ENCODE measurements around the gene BTBD9. TPM values are rescaled to one million over a fixed set of nuclear protein-coding genes. Genes with fewer than 3 reads are reported as not detected.

The BTBD9 gene
- polyA plus RNA-seq, 1 donor (not counting 4 experiments of a cell fraction or from before 2014, with no cell fraction given), result 6.8 TPM

DNA sequence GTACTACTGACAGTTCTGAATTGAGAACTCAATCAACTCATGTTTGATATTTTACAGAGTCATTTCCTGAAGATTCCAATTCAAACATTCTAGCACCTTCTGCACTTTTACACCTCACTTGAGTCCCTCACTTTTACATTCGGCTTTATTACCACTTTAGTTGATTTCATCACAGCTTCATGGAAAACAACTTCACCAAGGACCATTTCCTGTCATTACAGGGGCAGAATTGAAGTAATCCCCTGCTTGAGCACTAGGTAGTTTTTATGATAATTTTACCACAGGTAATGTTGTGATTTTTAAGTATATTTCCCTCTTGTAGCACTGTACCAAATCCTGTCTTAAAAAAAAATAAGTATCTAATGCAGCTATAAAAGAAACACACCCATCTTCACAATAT, 312.9 kb downstream of the BTBD9 start:
- Histone ChIP-seq H3K9me3 (ENCODE audit: control insufficient read depth, low read depth, low read length) (no peaks in the 10 kb centered on the region), H3K36me3 (ENCODE audit: control insufficient read depth in 2 of 2, extremely low read depth in 1 of 2, insufficient read depth in 2 of 2, low read length in 2 of 2) (no peaks in the 10 kb centered on the region), H3K79me2 (ENCODE audit: control insufficient read depth, insufficient read depth, low read length) (no peaks in the 10 kb centered on the region), H3K4me3 (ENCODE audit: control insufficient read depth in 2 of 3, extremely low read depth in 1 of 3, insufficient read depth in 2 of 3, low read depth in 1 of 3, low read length in 3 of 3) (no peak overlapping the region), H3K9me1 (ENCODE audit: control insufficient read depth, extremely low read depth, insufficient read depth, low read length) (no peaks in the 10 kb centered on the region), H3K27ac (ENCODE audit: control insufficient read depth, insufficient read depth, low read length) (no peak overlapping the region), H2AFZ (ENCODE audit: control insufficient read depth, low read length) (no peak overlapping the region), H3K4me2 (ENCODE audit: control insufficient read depth, extremely low read depth, insufficient read depth, low read depth, low read length) (no peak overlapping the region), H3K27me3 (ENCODE audit: control insufficient read depth, extremely low read depth, insufficient read depth, low read length) (no peaks in the 10 kb centered on the region), H3K9ac (ENCODE audit: control insufficient read depth, extremely low read depth, insufficient read depth, low read length) (no peak overlapping the region), H3K4me1 (ENCODE audit: control insufficient read depth, extremely low read depth, insufficient read depth, low read length) (no peaks in the 10 kb centered on the region), H4K20me1 (ENCODE audit: control insufficient read depth, extremely low read depth, insufficient read depth, low read length) (no peaks in the 10 kb centered on the region)
- no peak for TF ChIP-seq CTCF (optimal IDR thresholded peaks at IDR 0.05 in 1 of 3, IDR thresholded peaks at IDR 0.05 in 1 of 3, conservative IDR thresholded peaks at IDR 0.05 in 1 of 3; ENCODE audit: extremely low read depth in 1 of 3, insufficient read depth in 2 of 3, low read length in 3 of 3)
- TF ChIP-seq EZH2 (IDR thresholded peaks at IDR 0.05; ENCODE audit: low read length), result no peak
- dilution Hi-C loops (cut with MboI; ENCODE audit: extremely low pct_ligation_motif_present, low sequenced_read_pairs), result no loop called here
- FAIRE-seq (no peak), DNase-seq (ENCODE audit: low read depth, low spot score) (no peak)

- Histone ChIP-seq H3K27ac (ENCODE audit: control insufficient read depth, insufficient read depth, low read length) (no peak overlapping the region), H3K36me3 (ENCODE audit: control insufficient read depth in 2 of 2, extremely low read depth in 1 of 2, insufficient read depth in 2 of 2, low read length in 2 of 2) (no peaks in the 10 kb centered on the region), H3K79me2 (ENCODE audit: control insufficient read depth, insufficient read depth, low read length) (no peaks in the 10 kb centered on the region), H3K4me3 (ENCODE audit: control insufficient read depth in 2 of 3, extremely low read depth in 1 of 3, insufficient read depth in 2 of 3, low read depth in 1 of 3, low read length in 3 of 3) (no peak overlapping the region), H3K4me2 (ENCODE audit: control insufficient read depth, extremely low read depth, insufficient read depth, low read depth, low read length) (no peak overlapping the region), H4K20me1 (ENCODE audit: control insufficient read depth, extremely low read depth, insufficient read depth, low read length) (no peaks in the 10 kb centered on the region), H3K4me1 (ENCODE audit: control insufficient read depth, extremely low read depth, insufficient read depth, low read length) (peaks cover 12% of the 10 kb centered on the region), H3K27me3 (ENCODE audit: control insufficient read depth, extremely low read depth, insufficient read depth, low read length) (no peaks in the 10 kb centered on the region), H3K9me3 (ENCODE audit: control insufficient read depth, low read depth, low read length) (no peaks in the 10 kb centered on the region), H3K9me1 (ENCODE audit: control insufficient read depth, extremely low read depth, insufficient read depth, low read length) (no peaks in the 10 kb centered on the region), H2AFZ (ENCODE audit: control insufficient read depth, low read length) (no peak overlapping the region), H3K9ac (ENCODE audit: control insufficient read depth, extremely low read depth, insufficient read depth, low read length) (no peak overlapping the region)
- FAIRE-seq (no peak), DNase-seq (ENCODE audit: low read depth, low spot score) (no peak)
- TF ChIP-seq CTCF (optimal IDR thresholded peaks at IDR 0.05 in 1 of 3, IDR thresholded peaks at IDR 0.05 in 1 of 3, conservative IDR thresholded peaks at IDR 0.05 in 1 of 3; ENCODE audit: extremely low read depth in 1 of 3, insufficient read depth in 2 of 3, low read length in 3 of 3) (no peak), EZH2 (IDR thresholded peaks at IDR 0.05; ENCODE audit: low read length) (no peak)
- dilution Hi-C loops (cut with MboI; ENCODE audit: extremely low pct_ligation_motif_present, low sequenced_read_pairs), result no loop called here
Measured at GRCh38 chr6:38323216-38323615, 316.5 kb downstream of the BTBD9 start.
